Measurements from ENCODE around the gene SPTAN1.

The SPTAN1 gene

DNA sequence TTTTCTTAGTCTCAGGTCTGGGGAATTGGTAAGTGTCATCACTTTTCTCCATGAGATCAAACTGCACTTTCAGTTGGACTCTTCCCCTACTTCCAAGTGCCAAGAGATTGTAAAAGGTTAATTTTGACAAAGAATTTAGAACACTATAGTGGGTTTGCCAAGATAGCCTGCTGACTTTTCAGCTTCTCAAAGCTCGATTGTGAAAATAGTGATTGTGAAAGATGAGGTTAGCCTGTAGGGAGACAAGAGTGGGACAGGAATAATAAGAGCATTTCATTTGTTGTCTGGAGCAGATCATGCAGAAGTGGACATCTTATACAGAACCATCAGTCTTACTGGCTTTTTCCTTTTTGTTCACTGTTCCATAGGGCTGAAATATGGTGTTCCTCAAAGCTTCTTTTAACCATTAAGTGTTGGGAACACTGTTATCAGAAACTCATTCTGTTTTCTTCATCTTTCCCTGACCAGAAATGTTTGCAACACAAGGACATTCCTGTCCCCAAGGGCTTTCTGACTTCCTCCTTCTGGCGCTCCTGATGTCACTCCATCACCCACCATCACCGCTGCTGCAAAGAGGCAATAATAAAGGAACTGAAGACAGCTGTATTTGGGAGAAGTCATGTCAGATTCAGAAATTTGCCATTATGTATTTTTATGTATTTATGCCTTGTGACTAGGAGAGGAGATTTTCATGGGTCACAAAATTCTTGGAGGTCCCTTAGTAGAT, 11.6 kb upstream of the SPTAN1 start:
- no peak overlapping the region for H3K4me3 ChIP-seq (ENCODE audit: low read depth, low read length)
- no peak for TF ChIP-seq CTCF (IDR thresholded peaks at IDR 0.05; ENCODE audit: control insufficient read depth, extremely low read depth, insufficient read depth)
- no peak for DNase-seq (ENCODE audit: low read depth)

GRCh38 chr9:128546504-128546903, 5.9 kb upstream of the SPTAN1 start:
- no peak overlapping the region for H3K4me3 ChIP-seq (ENCODE audit: low read depth, low read length)
- DNase-seq (ENCODE audit: low read depth), result no peak
- no peak for TF ChIP-seq CTCF (IDR thresholded peaks at IDR 0.05; ENCODE audit: control insufficient read depth, extremely low read depth, insufficient read depth)

DNA sequence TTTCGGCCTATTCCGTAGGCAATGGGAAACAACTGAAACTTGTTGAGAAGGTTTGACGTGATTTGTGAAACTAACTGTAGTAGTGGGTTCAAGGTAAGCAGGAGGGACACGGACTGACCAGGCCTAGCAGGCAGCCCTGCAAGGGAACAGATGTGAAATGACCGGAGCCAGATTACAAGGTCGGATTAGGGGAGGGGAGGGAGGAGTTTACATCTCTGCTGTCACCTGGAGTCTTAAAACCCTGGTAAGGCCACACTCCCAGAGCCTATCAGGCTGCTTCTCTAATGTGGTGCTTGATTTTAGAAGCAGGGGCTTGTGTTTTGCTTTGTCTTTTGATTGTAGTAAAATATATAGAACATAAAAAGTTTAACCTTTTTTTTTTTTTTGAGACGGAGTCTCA, 3.5 kb upstream of the SPTAN1 start:
- no peak overlapping the region for H3K4me3 ChIP-seq (ENCODE audit: low read depth, low read length)
- no peak for TF ChIP-seq CTCF (IDR thresholded peaks at IDR 0.05; ENCODE audit: control insufficient read depth, extremely low read depth, insufficient read depth)
- DNase-seq (ENCODE audit: low read depth), result no peak

DNA sequence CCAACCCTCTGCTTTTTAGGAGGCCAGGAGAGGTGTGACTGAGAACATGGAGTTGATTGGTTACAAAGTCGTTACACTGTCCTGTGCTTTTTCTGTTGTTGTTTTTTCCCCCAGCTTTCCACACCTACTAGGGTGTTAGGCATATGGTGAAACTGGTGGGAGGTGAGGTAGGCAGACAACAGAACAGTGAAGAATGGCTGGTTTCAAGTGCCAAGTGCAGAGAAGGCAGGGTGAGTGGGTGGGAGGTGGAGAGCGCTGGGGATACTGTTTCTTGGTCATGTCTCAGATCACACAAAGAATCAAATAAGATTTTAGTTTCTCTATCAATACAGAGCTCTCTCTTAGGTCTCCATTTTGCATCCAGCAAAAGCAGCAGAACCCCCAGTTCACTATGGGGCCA, 2.2 kb upstream of the SPTAN1 start:
- DNase-seq (ENCODE audit: low read depth), result no peak
- TF ChIP-seq CTCF (IDR thresholded peaks at IDR 0.05; ENCODE audit: control insufficient read depth, extremely low read depth, insufficient read depth), result no peak
- H3K4me3 ChIP-seq (ENCODE audit: low read depth, low read length), result no peak overlapping the region

DNA sequence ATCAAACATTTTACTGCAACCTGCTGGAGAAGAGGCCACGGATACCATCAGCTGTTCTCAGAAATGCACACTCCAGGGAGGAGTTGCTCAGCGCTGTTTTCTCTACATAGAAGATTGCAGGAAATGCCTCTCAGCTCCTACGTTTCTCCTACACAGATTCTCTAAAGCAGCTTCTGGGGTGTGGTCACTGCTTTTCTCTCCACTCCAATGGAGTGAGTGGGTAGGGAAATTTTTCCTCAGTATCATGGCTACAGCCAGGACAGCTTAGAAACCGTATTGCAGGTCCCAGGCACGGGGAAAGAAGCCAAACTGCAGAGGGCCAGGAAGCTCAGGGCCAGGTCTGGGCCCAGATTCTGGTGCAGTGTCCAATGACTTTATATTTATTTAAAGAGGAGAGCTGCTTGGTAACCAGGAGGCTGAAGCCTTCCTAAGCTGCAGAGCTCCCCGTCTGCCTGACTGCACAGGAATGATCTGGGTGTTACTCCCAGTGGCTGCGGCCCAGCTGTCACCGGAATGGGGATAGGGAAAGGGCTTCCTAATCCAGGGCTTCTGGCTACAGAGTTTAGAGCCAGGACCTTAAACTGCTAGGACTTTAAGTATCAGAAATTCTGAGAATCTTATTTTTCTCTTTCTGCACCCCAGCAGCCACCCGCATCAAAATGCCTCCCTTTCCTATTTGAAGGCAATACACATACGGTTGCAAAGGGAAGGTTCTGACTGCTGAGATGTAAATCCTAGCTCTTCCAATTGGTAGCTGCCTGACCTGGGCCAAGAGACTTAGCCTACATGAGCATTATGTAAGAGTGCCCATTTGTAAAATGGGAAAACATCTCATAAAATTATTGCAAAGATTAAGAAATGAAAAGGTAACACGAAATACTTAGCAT, 1.4 kb upstream of the SPTAN1 start:
- TF ChIP-seq CTCF (IDR thresholded peaks at IDR 0.05; ENCODE audit: control insufficient read depth, extremely low read depth, insufficient read depth), result no peak
- peak; percentile 46 for DNase-seq (ENCODE audit: low read depth)
- H3K4me3 ChIP-seq (ENCODE audit: low read depth, low read length), result no peak overlapping the region

GRCh38 chr9:128551657-128552152, 682 bp upstream of the SPTAN1 start:
- TF ChIP-seq CTCF (IDR thresholded peaks at IDR 0.05; ENCODE audit: control insufficient read depth, extremely low read depth, insufficient read depth), result no peak
- DNase-seq (ENCODE audit: low read depth), result no peak
- peak overlapping the region; percentile 75 for H3K4me3 ChIP-seq (ENCODE audit: low read depth, low read length)

All from LNCaP clone FGC (cell line).